Measurements from ENCODE around the gene PPP2R2C. TPM values are rescaled to one million over a fixed set of nuclear protein-coding genes. Genes with fewer than 3 reads are reported as not detected.

The PPP2R2C gene
- total and polyA plus RNA-seq, 2 experiments from 2014 or later, result 1.3 to 9.2 TPM

DNA sequence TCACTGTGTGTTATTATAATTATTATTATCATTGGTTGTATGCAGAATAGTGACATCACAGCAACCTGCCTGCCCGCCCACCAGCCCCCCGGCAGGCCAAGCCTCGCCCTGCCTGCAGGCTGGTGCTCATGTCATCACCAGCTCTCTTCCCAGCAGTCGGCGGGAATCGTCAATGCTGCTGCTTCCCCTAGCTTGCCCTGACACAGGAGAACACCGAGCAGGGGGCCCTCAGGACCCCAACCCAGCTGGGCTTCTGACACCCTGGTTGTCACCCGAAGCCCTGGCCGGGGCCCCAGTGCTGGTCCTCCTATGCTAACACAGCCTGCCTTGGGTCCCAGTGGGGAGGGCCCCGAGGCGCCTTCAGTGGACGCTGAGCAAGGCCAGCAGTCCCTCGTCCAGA is 100.6 kb downstream of the PPP2R2C start:
- no peaks in the 10 kb centered on the region for H3K79me2 ChIP-seq (replicated peaks; ENCODE audit: insufficient read depth)
- H3K36me3 Mint-ChIP-seq (ENCODE audit: low read depth), result no peaks in the 10 kb centered on the region
- H3K4me1 ChIP-seq (ENCODE audit: insufficient read depth), result peaks cover 9% of the 10 kb centered on the region; the same call in 1 of the 2 replicates
- H3K9me3 Mint-ChIP-seq, result peaks cover 1% of the 10 kb centered on the region; the same call in 1 of the 3 replicates
- no peaks in the 10 kb centered on the region for H3K27me3 ChIP-seq (ENCODE audit: insufficient read depth)
- no peak overlapping the region for H3K4me3 ChIP-seq
- H3K27ac ChIP-seq (ENCODE audit: low read depth), result no peak overlapping the region
- ATAC-seq (no peak), DNase-seq (ENCODE audit: low spot score) (no peak)
- H3K27ac Mint-ChIP-seq, result no peak overlapping the region
- no peaks in the 10 kb centered on the region for H3K36me3 ChIP-seq (ENCODE audit: insufficient read depth)
- no peaks in the 10 kb centered on the region for H3K9me2 ChIP-seq (ENCODE audit: insufficient read depth)
- no peaks in the 10 kb centered on the region for H4K20me1 ChIP-seq (replicated peaks; ENCODE audit: insufficient read depth)
- peaks cover 8% of the 10 kb centered on the region for H3K27me3 Mint-ChIP-seq (ENCODE audit: insufficient read depth, low read depth, poor library complexity)
- no peak overlapping the region for H2AFZ ChIP-seq
- peaks cover 26% of the 10 kb centered on the region for H3K4me1 Mint-ChIP-seq
- no peaks in the 10 kb centered on the region for H3F3A ChIP-seq (replicated peaks; ENCODE audit: low read depth)
- no peak overlapping the region for H3K4me2 ChIP-seq
- TF ChIP-seq JUNB (IDR thresholded peaks at IDR 0.05; ENCODE audit: unreplicated experiment) (no peak), ZNF331 (CRISPR knock-in tag; IDR thresholded peaks at IDR 0.05; ENCODE audit: low read depth) (no peak), EZH2phosphoT487 (IDR thresholded peaks at IDR 0.05; ENCODE audit: unreplicated experiment) (no peak), EZH2 (IDR thresholded peaks at IDR 0.05; ENCODE audit: low read depth, unreplicated experiment) (no peak), CREB1 (CRISPR knock-in tag; IDR thresholded peaks at IDR 0.05; ENCODE audit: low read depth) (no peak), STAT1 (IDR thresholded peaks at IDR 0.05; ENCODE audit: unreplicated experiment) (no peak), ZNF114 (CRISPR knock-in tag; IDR thresholded peaks at IDR 0.05) (no peak), NANOG (IDR thresholded peaks at IDR 0.05; ENCODE audit: borderline replicate concordance) (no peak), POLR2AphosphoS5 (IDR thresholded peaks at IDR 0.05; ENCODE audit: low read depth) (no peak)
- TF ChIP-seq, protein P1, sequence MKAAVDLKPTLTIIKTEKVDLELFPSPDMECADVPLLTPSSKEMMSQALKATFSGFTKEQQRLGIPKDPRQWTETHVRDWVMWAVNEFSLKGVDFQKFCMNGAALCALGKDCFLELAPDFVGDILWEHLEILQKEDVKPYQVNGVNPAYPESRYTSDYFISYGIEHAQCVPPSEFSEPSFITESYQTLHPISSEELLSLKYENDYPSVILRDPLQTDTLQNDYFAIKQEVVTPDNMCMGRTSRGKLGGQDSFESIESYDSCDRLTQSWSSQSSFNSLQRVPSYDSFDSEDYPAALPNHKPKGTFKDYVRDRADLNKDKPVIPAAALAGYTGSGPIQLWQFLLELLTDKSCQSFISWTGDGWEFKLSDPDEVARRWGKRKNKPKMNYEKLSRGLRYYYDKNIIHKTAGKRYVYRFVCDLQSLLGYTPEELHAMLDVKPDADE (IDR thresholded peaks at IDR 0.05), result no peak
- TF ChIP-seq, protein P2, sequence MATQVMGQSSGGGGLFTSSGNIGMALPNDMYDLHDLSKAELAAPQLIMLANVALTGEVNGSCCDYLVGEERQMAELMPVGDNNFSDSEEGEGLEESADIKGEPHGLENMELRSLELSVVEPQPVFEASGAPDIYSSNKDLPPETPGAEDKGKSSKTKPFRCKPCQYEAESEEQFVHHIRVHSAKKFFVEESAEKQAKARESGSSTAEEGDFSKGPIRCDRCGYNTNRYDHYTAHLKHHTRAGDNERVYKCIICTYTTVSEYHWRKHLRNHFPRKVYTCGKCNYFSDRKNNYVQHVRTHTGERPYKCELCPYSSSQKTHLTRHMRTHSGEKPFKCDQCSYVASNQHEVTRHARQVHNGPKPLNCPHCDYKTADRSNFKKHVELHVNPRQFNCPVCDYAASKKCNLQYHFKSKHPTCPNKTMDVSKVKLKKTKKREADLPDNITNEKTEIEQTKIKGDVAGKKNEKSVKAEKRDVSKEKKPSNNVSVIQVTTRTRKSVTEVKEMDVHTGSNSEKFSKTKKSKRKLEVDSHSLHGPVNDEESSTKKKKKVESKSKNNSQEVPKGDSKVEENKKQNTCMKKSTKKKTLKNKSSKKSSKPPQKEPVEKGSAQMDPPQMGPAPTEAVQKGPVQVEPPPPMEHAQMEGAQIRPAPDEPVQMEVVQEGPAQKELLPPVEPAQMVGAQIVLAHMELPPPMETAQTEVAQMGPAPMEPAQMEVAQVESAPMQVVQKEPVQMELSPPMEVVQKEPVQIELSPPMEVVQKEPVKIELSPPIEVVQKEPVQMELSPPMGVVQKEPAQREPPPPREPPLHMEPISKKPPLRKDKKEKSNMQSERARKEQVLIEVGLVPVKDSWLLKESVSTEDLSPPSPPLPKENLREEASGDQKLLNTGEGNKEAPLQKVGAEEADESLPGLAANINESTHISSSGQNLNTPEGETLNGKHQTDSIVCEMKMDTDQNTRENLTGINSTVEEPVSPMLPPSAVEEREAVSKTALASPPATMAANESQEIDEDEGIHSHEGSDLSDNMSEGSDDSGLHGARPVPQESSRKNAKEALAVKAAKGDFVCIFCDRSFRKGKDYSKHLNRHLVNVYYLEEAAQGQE (IDR thresholded peaks at IDR 0.05; ENCODE audit: unreplicated experiment), result no peak
- TF ChIP-seq, protein P3, sequence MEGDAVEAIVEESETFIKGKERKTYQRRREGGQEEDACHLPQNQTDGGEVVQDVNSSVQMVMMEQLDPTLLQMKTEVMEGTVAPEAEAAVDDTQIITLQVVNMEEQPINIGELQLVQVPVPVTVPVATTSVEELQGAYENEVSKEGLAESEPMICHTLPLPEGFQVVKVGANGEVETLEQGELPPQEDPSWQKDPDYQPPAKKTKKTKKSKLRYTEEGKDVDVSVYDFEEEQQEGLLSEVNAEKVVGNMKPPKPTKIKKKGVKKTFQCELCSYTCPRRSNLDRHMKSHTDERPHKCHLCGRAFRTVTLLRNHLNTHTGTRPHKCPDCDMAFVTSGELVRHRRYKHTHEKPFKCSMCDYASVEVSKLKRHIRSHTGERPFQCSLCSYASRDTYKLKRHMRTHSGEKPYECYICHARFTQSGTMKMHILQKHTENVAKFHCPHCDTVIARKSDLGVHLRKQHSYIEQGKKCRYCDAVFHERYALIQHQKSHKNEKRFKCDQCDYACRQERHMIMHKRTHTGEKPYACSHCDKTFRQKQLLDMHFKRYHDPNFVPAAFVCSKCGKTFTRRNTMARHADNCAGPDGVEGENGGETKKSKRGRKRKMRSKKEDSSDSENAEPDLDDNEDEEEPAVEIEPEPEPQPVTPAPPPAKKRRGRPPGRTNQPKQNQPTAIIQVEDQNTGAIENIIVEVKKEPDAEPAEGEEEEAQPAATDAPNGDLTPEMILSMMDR (conservative IDR thresholded peaks at IDR 0.05; ENCODE audit: low read depth in 2 of 2), result no peak
- TF ChIP-seq, protein P4, sequence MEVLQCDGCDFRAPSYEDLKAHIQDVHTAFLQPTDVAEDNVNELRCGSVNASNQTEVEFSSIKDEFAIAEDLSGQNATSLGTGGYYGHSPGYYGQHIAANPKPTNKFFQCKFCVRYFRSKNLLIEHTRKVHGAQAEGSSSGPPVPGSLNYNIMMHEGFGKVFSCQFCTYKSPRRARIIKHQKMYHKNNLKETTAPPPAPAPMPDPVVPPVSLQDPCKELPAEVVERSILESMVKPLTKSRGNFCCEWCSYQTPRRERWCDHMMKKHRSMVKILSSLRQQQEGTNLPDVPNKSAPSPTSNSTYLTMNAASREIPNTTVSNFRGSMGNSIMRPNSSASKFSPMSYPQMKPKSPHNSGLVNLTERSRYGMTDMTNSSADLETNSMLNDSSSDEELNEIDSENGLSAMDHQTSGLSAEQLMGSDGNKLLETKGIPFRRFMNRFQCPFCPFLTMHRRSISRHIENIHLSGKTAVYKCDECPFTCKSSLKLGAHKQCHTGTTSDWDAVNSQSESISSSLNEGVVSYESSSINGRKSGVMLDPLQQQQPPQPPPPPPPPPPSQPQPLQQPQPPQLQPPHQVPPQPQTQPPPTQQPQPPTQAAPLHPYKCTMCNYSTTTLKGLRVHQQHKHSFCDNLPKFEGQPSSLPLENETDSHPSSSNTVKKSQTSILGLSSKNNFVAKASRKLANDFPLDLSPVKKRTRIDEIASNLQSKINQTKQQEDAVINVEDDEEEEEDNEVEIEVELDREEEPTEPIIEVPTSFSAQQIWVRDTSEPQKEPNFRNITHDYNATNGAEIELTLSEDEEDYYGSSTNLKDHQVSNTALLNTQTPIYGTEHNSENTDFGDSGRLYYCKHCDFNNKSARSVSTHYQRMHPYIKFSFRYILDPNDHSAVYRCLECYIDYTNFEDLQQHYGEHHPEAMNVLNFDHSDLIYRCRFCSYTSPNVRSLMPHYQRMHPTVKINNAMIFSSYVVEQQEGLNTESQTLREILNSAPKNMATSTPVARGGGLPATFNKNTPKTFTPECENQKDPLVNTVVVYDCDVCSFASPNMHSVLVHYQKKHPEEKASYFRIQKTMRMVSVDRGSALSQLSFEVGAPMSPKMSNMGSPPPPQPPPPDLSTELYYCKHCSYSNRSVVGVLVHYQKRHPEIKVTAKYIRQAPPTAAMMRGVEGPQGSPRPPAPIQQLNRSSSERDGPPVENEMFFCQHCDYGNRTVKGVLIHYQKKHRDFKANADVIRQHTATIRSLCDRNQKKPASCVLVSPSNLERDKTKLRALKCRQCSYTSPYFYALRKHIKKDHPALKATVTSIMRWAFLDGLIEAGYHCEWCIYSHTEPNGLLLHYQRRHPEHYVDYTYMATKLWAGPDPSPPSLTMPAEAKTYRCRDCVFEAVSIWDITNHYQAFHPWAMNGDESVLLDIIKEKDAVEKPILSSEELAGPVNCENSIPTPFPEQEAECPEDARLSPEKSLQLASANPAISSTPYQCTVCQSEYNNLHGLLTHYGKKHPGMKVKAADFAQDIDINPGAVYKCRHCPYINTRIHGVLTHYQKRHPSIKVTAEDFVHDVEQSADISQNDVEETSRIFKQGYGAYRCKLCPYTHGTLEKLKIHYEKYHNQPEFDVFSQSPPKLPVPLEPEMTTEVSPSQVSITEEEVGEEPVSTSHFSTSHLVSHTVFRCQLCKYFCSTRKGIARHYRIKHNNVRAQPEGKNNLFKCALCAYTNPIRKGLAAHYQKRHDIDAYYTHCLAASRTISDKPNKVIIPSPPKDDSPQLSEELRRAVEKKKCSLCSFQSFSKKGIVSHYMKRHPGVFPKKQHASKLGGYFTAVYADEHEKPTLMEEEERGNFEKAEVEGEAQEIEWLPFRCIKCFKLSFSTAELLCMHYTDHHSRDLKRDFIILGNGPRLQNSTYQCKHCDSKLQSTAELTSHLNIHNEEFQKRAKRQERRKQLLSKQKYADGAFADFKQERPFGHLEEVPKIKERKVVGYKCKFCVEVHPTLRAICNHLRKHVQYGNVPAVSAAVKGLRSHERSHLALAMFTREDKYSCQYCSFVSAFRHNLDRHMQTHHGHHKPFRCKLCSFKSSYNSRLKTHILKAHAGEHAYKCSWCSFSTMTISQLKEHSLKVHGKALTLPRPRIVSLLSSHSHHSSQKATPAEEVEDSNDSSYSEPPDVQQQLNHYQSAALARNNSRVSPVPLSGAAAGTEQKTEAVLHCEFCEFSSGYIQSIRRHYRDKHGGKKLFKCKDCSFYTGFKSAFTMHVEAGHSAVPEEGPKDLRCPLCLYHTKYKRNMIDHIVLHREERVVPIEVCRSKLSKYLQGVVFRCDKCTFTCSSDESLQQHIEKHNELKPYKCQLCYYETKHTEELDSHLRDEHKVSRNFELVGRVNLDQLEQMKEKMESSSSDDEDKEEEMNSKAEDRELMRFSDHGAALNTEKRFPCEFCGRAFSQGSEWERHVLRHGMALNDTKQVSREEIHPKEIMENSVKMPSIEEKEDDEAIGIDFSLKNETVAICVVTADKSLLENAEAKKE (CRISPR knock-in tag; IDR thresholded peaks at IDR 0.05), result no peak
- no peak overlapping the region for H3K4me3 Mint-ChIP-seq

All from GM23338 (cell line).